Measurements from ENCODE around the gene FOXL2NB.

Gene FOXL2NB

GRCh38 chr3:138937690-138938055, 9.3 kb upstream of the FOXL2NB start:
- TF ChIP-seq GATA2 (IDR thresholded peaks at IDR 0.05; ENCODE audit: low read depth, low read length) = no peak
- TF ChIP-seq GATA3 (IDR thresholded peaks at IDR 0.05; ENCODE audit: low read depth, low read length) = no peak

DNA sequence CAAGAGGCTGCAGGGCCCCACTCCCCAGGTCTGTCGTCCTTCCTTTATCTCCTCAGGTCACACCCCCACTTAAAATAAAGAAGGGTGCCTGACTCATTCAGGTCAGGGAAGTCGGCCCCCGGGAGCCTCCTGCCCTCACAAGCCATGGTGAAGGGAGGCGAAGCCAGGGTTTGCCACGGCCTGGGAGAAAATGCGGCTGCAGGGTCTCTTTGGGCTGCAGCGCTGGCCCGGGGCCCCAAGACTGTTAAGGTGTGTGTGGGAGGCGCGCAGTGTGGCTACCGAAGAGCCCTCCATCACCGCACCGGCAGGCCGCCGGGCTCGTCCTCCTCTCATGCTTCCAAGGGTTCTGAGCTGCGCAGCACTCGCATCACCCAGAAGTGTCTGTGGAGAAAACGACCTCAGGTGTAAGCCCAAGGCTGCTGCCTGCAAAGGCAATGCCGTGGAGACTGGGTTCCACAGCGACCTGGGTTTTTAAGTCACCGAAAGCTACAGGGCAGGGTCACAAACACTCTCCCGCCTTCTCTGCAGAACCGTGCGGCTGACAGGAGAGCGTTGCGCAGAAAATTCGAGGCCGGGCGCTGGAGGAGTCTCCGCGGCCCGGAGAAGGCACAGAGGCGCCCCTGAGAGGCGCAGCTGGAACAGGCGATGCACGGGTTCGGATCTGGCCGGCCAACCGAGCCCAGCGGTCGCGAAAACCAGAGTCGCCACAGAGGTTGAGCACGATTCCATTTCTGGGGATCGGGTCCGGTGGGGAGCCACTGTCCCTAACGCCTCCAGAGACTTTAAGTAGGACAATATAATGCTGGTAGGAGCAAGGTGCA, 8.8 kb upstream of the FOXL2NB start:
- TF ChIP-seq GATA3 (IDR thresholded peaks at IDR 0.05; ENCODE audit: low read depth, low read length) (no peak), GATA2 (IDR thresholded peaks at IDR 0.05; ENCODE audit: low read depth, low read length) (no peak)

DNA sequence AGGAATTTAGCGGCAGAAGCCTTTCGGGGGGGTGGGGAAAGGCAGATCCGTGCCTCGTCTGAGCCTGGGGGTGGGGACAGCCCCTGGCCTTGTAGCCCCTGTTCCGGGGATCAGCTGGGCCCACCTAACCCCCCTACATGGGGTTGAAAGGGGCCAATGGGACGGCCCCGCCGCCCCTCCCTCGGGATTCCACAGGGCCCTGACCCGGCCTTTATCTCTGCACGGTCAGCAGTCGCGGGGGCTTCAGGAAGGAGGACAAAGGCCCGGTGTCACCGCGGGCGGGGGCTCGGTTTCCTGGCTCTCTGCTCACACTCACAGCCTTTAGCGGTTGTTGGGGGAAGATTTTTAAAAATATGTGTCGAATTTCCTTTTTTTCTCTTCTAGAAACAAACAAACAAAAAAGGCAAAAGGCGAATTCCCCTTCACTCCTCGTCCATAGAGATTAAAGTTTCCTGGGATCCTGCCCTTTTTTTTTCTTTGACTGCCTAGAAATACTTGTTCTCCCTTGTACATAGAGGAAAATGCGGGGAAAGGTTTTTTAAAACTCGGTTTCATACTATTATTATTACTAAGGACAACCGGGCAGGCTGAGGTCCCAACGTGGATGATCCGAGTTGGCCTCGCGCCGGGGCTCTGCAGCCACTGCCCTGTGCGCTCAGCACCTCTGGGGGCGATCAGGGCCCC, 8.0 kb upstream of the FOXL2NB start:
- TF ChIP-seq GATA2 (IDR thresholded peaks at IDR 0.05; ENCODE audit: low read depth, low read length) (no peak), GATA3 (IDR thresholded peaks at IDR 0.05; ENCODE audit: low read depth, low read length) (no peak)

GRCh38 chr3:138939561-138940241, 7.3 kb upstream of the FOXL2NB start:
- TF ChIP-seq GATA2 (IDR thresholded peaks at IDR 0.05; ENCODE audit: low read depth, low read length) (no peak), GATA3 (IDR thresholded peaks at IDR 0.05; ENCODE audit: low read depth, low read length) (no peak)

DNA sequence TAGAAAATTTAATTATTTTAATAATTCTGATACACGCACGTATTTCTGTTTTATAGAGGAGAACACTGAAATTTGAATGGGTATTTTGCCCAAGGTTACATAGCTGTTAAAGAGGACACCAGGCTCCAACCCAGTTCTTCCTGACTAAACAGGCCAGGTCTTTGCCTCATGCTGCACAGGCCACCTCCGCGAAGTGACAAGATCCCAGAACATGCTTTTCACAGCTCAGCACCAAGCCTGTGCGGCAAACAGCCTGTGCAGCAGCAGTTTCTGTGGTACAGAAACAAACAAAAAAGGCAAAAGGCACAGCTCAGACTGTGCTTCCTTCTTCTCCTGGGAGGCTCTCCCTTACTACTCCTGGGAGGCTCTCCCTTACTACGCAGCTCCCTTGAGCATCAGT, 6.6 kb upstream of the FOXL2NB start:
- TF ChIP-seq GATA2 (IDR thresholded peaks at IDR 0.05; ENCODE audit: low read depth, low read length) (no peak), GATA3 (IDR thresholded peaks at IDR 0.05; ENCODE audit: low read depth, low read length) (no peak)

GRCh38 chr3:138941259-138941885, 5.6 kb upstream of the FOXL2NB start:
- no peak for TF ChIP-seq GATA3 (IDR thresholded peaks at IDR 0.05; ENCODE audit: low read depth, low read length)
- TF ChIP-seq GATA2 (IDR thresholded peaks at IDR 0.05; ENCODE audit: low read depth, low read length) = no peak

DNA sequence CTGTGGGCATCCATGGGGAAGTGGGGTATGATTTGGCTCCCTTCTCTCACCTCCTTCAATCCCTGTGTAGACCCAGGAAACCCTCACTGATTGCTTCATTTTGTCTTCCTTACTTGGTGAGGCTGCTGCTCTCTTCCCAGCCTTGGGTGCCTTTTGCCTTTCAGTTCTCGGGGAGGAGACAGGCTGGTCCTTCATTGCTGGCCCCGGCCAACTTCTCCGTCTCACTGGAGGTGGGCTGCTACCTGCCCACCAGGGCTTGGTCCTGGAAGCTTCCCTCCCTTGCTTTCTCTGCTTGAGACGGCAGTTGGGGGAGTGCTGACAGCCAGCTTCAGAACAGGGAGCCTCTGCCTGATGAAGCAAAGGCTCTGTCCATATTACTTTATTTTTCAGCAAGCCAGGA, 4.7 kb upstream of the FOXL2NB start:
- TF ChIP-seq GATA3 (IDR thresholded peaks at IDR 0.05; ENCODE audit: low read depth, low read length) (no peak), GATA2 (IDR thresholded peaks at IDR 0.05; ENCODE audit: low read depth, low read length) (no peak)

DNA sequence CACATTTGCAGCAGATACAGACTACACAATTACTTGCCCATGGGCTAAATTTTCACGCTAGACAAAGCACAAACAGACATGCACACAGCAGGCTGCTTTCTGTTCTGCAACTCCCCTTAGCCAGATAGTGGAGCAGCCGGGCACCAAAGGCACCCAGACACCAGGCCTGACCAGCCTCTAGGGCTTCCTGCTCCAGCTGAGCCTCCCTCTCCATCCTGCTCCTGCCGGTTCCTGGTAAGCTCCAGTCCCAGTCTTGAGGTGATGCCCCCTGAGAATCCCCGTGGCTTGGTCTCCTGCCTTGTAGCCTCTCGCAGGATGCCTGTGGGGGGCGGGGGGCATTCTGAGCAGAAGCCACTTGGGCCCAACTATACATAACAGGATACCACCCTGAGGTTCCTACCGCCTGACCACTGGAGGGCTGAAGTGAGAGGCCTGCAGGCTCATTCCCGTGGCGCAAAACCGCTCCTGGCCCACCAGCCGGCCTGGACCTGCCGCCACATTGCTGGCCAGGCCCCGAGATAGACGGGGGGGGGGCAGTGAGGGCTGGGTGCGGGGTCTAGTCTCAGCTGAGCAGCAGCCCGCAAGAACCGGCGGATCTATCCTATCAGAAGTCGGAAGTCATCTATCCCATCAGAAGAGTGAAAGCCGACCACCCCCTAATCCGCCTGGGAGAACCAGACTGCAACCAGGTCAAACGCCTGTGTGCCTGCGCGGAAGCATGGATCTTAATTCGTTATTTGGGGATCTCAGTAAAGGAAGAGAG, 4.0 kb upstream of the FOXL2NB start:
- TF ChIP-seq GATA2 (IDR thresholded peaks at IDR 0.05; ENCODE audit: low read depth, low read length) (no peak), GATA3 (IDR thresholded peaks at IDR 0.05; ENCODE audit: low read depth, low read length) (no peak)

GRCh38 chr3:138943724-138944653, 3.0 kb upstream of the FOXL2NB start:
- TF ChIP-seq GATA3 (IDR thresholded peaks at IDR 0.05; ENCODE audit: low read depth, low read length) (no peak), GATA2 (IDR thresholded peaks at IDR 0.05; ENCODE audit: low read depth, low read length) (no peak)

DNA sequence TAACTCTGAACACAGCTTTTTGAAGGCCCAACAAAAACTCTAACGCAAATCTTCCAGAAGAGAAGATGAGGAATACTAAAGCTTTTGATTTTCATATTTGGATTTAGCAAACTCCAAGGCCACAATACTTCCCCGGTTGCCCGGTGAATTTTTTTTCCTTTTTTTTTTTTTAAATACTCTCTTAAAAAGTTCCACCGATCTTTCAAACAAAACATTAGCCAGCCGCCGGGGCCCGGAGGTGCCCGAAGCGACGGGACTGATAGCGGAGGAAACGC, 2.4 kb upstream of the FOXL2NB start:
- no peak for TF ChIP-seq GATA3 (IDR thresholded peaks at IDR 0.05; ENCODE audit: low read depth, low read length)
- no peak for TF ChIP-seq GATA2 (IDR thresholded peaks at IDR 0.05; ENCODE audit: low read depth, low read length)

DNA sequence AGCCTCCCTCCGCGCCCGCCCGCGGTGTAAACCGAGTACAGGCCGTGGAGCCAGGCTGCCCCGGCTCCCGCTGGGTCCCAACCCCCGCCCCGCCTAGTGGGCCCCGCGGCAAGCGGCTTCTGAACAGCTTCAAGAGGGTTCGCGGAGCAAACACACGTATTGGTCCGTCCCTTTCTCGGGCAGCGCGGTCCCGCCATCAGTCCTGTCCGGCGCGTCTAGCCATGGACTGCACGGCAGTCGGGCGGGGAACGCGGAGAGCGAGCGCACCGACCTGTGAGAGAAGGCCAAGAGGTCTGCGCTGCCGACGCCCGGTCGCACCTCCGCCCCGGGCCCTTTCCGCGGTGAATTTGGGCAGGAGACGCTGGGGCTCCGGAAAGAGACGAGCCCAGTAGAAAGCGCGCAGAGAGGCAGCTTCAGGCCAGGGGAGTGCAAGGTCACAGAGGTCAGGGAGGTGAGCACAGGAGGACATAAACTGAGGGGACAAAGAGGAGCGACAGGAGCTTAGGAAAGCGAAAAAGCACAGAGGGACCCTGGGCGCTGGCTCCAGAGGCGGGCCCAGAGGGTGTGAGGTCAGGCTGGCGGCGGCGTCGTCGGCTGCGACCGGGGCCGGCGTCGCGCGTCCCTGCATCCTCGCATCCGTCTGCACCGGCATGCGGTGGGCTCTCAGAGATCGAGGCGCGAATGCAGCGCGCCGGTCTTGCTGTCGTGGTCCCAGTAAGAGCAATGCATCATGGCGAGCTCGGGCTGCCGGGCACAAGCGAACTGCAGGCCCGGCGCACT, 1.9 kb upstream of the FOXL2NB start:
- TF ChIP-seq GATA3 (IDR thresholded peaks at IDR 0.05; ENCODE audit: low read depth, low read length) (no peak), GATA2 (IDR thresholded peaks at IDR 0.05; ENCODE audit: low read depth, low read length) (no peak)

Measured in SH-SY5Y (cell line).